Body of pancreas (tissue), 4 donors: ENCODE results near the gene SPRTN.
"Not testable (repeated sequence)": the region's sequence is repeated elsewhere in the genome, so short reads cannot be mapped to it uniquely, and the experiment has no call there.

Source experiments
- POLR2A ChIP-seq, 3 donors: fragments of 450-650 bp; IDR thresholded peaks; one replicate each; pipeline ENCODE4 v1.6.1; 2016; ENCODE audit warnings: antibody characterized with exemption in 3 of 3, mild to moderate bottlenecking in 2 of 3
- TF ChIP-seq, protein P1 (sequence below), 7 experiments: fragments of 450-650 bp in 4 of 7; fragments of 200-600 bp in 3 of 7; sonication (generic) in 3 of 7; IDR thresholded peaks; one replicate each; pipeline ENCODE4 v1.5.1; 2016 to 2019; ENCODE audit warnings: antibody characterized with exemption in 7 of 7

DNA sequence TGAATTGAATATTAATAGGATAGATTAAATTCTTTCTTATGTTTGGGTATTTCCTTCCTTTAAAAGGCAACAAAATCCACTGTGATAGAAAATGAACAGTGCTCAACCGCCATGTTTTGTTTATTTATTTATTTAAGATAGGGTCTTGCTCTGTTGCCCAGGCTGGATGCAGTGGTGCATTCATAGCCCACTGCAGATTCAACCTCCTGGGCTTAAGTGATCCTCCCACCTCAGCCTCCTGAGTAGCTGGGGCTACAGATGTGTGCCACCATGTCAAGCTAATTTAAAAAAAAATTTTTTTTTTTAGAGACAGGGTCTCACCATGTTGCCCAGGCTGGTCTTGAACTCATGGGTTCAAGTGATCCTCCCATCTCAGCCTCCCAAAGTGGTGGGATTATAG lies 10.8 kb downstream of the SPRTN start:
- TF ChIP-seq, protein P1, sequence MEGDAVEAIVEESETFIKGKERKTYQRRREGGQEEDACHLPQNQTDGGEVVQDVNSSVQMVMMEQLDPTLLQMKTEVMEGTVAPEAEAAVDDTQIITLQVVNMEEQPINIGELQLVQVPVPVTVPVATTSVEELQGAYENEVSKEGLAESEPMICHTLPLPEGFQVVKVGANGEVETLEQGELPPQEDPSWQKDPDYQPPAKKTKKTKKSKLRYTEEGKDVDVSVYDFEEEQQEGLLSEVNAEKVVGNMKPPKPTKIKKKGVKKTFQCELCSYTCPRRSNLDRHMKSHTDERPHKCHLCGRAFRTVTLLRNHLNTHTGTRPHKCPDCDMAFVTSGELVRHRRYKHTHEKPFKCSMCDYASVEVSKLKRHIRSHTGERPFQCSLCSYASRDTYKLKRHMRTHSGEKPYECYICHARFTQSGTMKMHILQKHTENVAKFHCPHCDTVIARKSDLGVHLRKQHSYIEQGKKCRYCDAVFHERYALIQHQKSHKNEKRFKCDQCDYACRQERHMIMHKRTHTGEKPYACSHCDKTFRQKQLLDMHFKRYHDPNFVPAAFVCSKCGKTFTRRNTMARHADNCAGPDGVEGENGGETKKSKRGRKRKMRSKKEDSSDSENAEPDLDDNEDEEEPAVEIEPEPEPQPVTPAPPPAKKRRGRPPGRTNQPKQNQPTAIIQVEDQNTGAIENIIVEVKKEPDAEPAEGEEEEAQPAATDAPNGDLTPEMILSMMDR (IDR thresholded peaks at IDR 0.05): not testable (repeated sequence)
- not testable (repeated sequence) for TF ChIP-seq POLR2A (IDR thresholded peaks at IDR 0.05)
